Measurements from ENCODE around the gene C22orf31. TPM values are rescaled to one million over a fixed set of nuclear protein-coding genes. Genes with fewer than 3 reads are reported as not detected.

Gene C22orf31
- total RNA-seq, 1 experiment from 2014 or later: not detected

- H3K27me3 Mint-ChIP-seq (ENCODE audit: low read depth): no peaks in the 10 kb centered on the region
- H2BK12ac ChIP-seq (ENCODE audit: insufficient read length, low read depth, low read length): no peak overlapping the region
- H2BK20ac ChIP-seq (ENCODE audit: low read depth, low read length, poor library complexity, severe bottlenecking): no peak overlapping the region
- H3K4me2 ChIP-seq (ENCODE audit: insufficient read depth, insufficient read length, low read length): no peak overlapping the region
- peaks cover 3 to 17% (median 5%) of the 10 kb centered on the region in 3 experiments; a peak in 6 of 7 replicates for H3K36me3 Mint-ChIP-seq (ENCODE audit: insufficient read depth in 1 of 3, low read depth in 3 of 3)
- H3K9me3 ChIP-seq (ENCODE audit: control insufficient read depth, low read depth, low read length): no peaks in the 10 kb centered on the region
- no peak overlapping the region for H3K4me3 Mint-ChIP-seq
- TF ChIP-seq, protein P1, sequence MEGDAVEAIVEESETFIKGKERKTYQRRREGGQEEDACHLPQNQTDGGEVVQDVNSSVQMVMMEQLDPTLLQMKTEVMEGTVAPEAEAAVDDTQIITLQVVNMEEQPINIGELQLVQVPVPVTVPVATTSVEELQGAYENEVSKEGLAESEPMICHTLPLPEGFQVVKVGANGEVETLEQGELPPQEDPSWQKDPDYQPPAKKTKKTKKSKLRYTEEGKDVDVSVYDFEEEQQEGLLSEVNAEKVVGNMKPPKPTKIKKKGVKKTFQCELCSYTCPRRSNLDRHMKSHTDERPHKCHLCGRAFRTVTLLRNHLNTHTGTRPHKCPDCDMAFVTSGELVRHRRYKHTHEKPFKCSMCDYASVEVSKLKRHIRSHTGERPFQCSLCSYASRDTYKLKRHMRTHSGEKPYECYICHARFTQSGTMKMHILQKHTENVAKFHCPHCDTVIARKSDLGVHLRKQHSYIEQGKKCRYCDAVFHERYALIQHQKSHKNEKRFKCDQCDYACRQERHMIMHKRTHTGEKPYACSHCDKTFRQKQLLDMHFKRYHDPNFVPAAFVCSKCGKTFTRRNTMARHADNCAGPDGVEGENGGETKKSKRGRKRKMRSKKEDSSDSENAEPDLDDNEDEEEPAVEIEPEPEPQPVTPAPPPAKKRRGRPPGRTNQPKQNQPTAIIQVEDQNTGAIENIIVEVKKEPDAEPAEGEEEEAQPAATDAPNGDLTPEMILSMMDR (conservative IDR thresholded peaks at IDR 0.05): no peak
- no peaks in the 10 kb centered on the region; the same call in 1 of the 2 replicates for H3K79me2 ChIP-seq (ENCODE audit: insufficient read depth, low read length)
- no peak overlapping the region for H4K5ac ChIP-seq (ENCODE audit: insufficient read length, low read depth, low read length)
- H3K18ac ChIP-seq (ENCODE audit: insufficient read length, low read depth, low read length): no peak overlapping the region
- H3T11ph ChIP-seq (ENCODE audit: low read length): no peak overlapping the region
- H3K9ac ChIP-seq (ENCODE audit: extremely low read depth, insufficient read length, low read length): no peak overlapping the region
- peaks cover 20 to 22% of the 10 kb centered on the region in 2 experiments for H3K4me1 Mint-ChIP-seq
- H2BK120ac ChIP-seq (ENCODE audit: low read depth, low read length, poor library complexity, severe bottlenecking): no peak overlapping the region
- H4K8ac ChIP-seq (replicated peaks; ENCODE audit: insufficient read length, low read depth, low read length): no peak overlapping the region
- H2BK5ac ChIP-seq (ENCODE audit: insufficient read length, low read length): no peak overlapping the region
- H3K27ac ChIP-seq (ENCODE audit: insufficient read length, low read depth, low read length): no peak overlapping the region
- no peak overlapping the region for H2AK5ac ChIP-seq (ENCODE audit: insufficient read length, low read length)
- no peak for DNase-seq
- peaks cover 6% of the 10 kb centered on the region; the same call in 1 of the 2 replicates for H3K4me1 ChIP-seq (ENCODE audit: insufficient read depth, low read length)
- no peak overlapping the region for H2BK15ac ChIP-seq (ENCODE audit: low read depth, low read length)
- WGBS (ENCODE audit: extremely low coverage, insufficient read length, low lambda C conversion rate): no CpG with 5 or more reads among the region's 3 CpGs
- no peaks in the 10 kb centered on the region for H3K27me3 ChIP-seq (ENCODE audit: insufficient read depth, low read length)
- no peaks in the 10 kb centered on the region for H3K9me3 Mint-ChIP-seq
- no peaks in the 10 kb centered on the region for H3K23me2 ChIP-seq (ENCODE audit: insufficient read length, low read depth, low read length, poor library complexity, severe bottlenecking)
- peak overlapping the region in 1 of 3 experiments; percentile 13; a peak in 2 of 7 replicates for H3K27ac Mint-ChIP-seq
- H4K20me1 ChIP-seq (ENCODE audit: control insufficient read depth, insufficient read depth, insufficient read length): no peaks in the 10 kb centered on the region
- no peak overlapping the region for H3K56ac ChIP-seq (ENCODE audit: insufficient read length, low read depth, low read length)
- no peaks in the 10 kb centered on the region for H3K79me1 ChIP-seq (ENCODE audit: insufficient read depth, low read depth, low read length, poor library complexity, severe bottlenecking)
- no peak overlapping the region for H3K4ac ChIP-seq (ENCODE audit: low read depth, low read length)
- H3K23ac ChIP-seq (ENCODE audit: insufficient read length, low read depth, low read length): no peak overlapping the region
- H2AFZ ChIP-seq (ENCODE audit: low read length): no peak overlapping the region
- no peak overlapping the region for H4K91ac ChIP-seq (ENCODE audit: insufficient read length, low read depth, low read length)
- H3K14ac ChIP-seq (ENCODE audit: insufficient read depth, low read length): no peak overlapping the region
Measured at GRCh38 chr22:29023172-29023796, 38.3 kb downstream of the C22orf31 start.

Measured in H9 (cell line).